ENCODE data around the gene DICER1. TPM values are rescaled to one million over a fixed set of nuclear protein-coding genes. Genes with fewer than 3 reads are reported as not detected.
A peak's percentile ranks its signal among the peaks of the same experiment; 100 is the strongest.

The DICER1 gene
- polyA plus RNA-seq, 3 donors, result 26.5 to 38.4 (median 34.7) TPM

DNA sequence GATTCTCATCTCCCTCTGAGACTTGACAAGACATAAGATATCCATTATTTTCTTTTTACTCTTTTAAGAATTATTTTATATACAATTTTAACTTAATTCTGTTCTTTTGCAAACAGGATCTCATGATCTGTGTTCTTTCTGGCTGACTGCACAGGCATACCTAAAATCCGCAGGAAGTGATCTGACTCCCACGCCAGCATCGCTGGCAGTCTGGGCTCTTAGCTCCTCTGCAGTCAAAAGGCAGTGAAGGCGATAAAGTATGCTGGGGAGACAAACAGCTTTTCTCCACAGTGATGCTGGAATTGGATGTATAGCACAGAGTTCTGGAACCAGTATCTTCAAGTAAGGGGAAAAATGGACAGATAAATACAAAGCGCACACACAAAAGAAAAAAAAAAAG lies 52.4 kb downstream of the DICER1 start:
- peak overlapping the region in 1 of 7 donors; percentile 21 for H3K27ac Mint-ChIP-seq

DNA sequence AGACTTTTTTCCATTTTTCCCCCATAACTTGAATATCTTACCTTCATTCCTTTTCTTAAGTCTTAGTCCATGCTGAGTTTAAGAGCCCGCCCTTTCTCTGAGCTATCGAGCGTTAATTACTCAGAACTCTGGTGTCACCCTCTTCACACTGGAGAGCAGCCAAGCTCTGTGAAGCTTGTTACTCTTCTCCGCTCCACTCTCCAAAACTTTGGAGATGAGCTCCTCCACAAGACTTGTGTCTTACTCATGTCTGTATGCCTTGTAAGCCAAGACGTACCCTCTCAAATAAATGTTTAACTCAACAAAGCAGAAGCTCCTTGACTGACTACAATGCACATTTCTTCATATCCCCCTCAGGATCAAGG lies 54.7 kb downstream of the DICER1 start:
- TF ChIP-seq, protein P1, sequence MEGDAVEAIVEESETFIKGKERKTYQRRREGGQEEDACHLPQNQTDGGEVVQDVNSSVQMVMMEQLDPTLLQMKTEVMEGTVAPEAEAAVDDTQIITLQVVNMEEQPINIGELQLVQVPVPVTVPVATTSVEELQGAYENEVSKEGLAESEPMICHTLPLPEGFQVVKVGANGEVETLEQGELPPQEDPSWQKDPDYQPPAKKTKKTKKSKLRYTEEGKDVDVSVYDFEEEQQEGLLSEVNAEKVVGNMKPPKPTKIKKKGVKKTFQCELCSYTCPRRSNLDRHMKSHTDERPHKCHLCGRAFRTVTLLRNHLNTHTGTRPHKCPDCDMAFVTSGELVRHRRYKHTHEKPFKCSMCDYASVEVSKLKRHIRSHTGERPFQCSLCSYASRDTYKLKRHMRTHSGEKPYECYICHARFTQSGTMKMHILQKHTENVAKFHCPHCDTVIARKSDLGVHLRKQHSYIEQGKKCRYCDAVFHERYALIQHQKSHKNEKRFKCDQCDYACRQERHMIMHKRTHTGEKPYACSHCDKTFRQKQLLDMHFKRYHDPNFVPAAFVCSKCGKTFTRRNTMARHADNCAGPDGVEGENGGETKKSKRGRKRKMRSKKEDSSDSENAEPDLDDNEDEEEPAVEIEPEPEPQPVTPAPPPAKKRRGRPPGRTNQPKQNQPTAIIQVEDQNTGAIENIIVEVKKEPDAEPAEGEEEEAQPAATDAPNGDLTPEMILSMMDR (IDR thresholded peaks at IDR 0.05), result no peak
- Mint-ChIP-seq H3K27me3 (ENCODE audit: low read depth in 3 of 3) (no peaks in the 10 kb centered on the region), H3K4me1 (peaks cover 3% of the 10 kb centered on the region), H3K4me3 (no peak overlapping the region), H3K36me3 (peaks cover 73 to 87% of the 10 kb centered on the region in 2 donors), H3K9me3 (peaks cover 0 to 2% (median 0%) of the 10 kb centered on the region in 7 donors), H3K27ac (peak overlapping the region in 1 of 7 donors; percentile 11)
- Histone ChIP-seq H3K27ac (ENCODE audit: low read depth in 1 of 2, low read length in 2 of 2) (no peak overlapping the region), H3K27me3 (ENCODE audit: control insufficient read depth in 2 of 2, insufficient read depth in 2 of 2, low read length in 2 of 2) (no peaks in the 10 kb centered on the region), H3K4me1 (ENCODE audit: control insufficient read depth in 1 of 2, insufficient read depth in 2 of 2, low read length in 2 of 2) (no peaks in the 10 kb centered on the region), H3K36me3 (replicated peaks in 1 of 2; ENCODE audit: control insufficient read depth in 1 of 2, insufficient read depth in 2 of 2, low read length in 2 of 2) (peaks cover 80 to 98% of the 10 kb centered on the region in 2 donors), H3K4me3 (replicated peaks in 1 of 3; ENCODE audit: low read depth in 2 of 3, low read length in 3 of 3) (no peak overlapping the region), H4K20me1 (ENCODE audit: insufficient read depth, low read length) (peaks cover 63% of the 10 kb centered on the region), H3K4me2 (replicated peaks; ENCODE audit: extremely low read depth, low read length, poor library complexity, severe bottlenecking) (no peak overlapping the region), H3K9ac (ENCODE audit: insufficient read depth, low read length, poor library complexity, severe bottlenecking) (no peak overlapping the region), H2AFZ (ENCODE audit: insufficient read depth, low read depth, low read length, poor library complexity, severe bottlenecking) (no peak overlapping the region), H3K9me3 (replicated peaks in 1 of 2; ENCODE audit: control insufficient read depth in 1 of 2, insufficient read depth in 1 of 2, low read length in 2 of 2) (no peaks in the 10 kb centered on the region), H3K79me2 (ENCODE audit: insufficient read depth, low read length) (peaks cover 16% of the 10 kb centered on the region)
- WGBS (ENCODE audit: insufficient coverage), result 99% methylated on average over 5 of the region's 5 CpGs
- intact Hi-C loops (cut with micrococcal nuclease), result no loop called here
- no peak for DNase-seq

More for the DNA sequence above, 52.4 kb downstream of the DICER1 start:
- H3K9ac ChIP-seq (ENCODE audit: insufficient read depth, low read length, poor library complexity, severe bottlenecking), result no peak overlapping the region
- H3K9me3 Mint-ChIP-seq, result peaks cover 0 to 2% (median 0%) of the 10 kb centered on the region in 7 donors
- no peaks in the 10 kb centered on the region for H3K27me3 Mint-ChIP-seq (ENCODE audit: low read depth in 3 of 3)
- TF ChIP-seq, protein P1 (IDR thresholded peaks at IDR 0.05), result no peak
- peaks cover 16% of the 10 kb centered on the region for H3K79me2 ChIP-seq (ENCODE audit: insufficient read depth, low read length)
- H3K4me3 Mint-ChIP-seq, result no peak overlapping the region
- H3K4me1 Mint-ChIP-seq, result no peaks in the 10 kb centered on the region
- peaks cover 80 to 88% of the 10 kb centered on the region in 2 donors for H3K36me3 Mint-ChIP-seq
- 100% methylated on average over 4 of the region's 5 CpGs for WGBS (ENCODE audit: insufficient coverage)
- H3K36me3 ChIP-seq (replicated peaks in 1 of 2; ENCODE audit: control insufficient read depth in 1 of 2, insufficient read depth in 2 of 2, low read length in 2 of 2), result peaks cover 93 to 100% of the 10 kb centered on the region in 2 donors
- H3K4me3 ChIP-seq (replicated peaks in 1 of 3; ENCODE audit: low read depth in 2 of 3, low read length in 3 of 3), result no peak overlapping the region
- no peak overlapping the region for H2AFZ ChIP-seq (ENCODE audit: insufficient read depth, low read depth, low read length, poor library complexity, severe bottlenecking)
- H3K4me2 ChIP-seq (replicated peaks; ENCODE audit: extremely low read depth, low read length, poor library complexity, severe bottlenecking), result no peak overlapping the region
- no peak overlapping the region for H3K27ac ChIP-seq (ENCODE audit: low read depth in 1 of 2, low read length in 2 of 2)
- H3K4me1 ChIP-seq (ENCODE audit: control insufficient read depth in 1 of 2, insufficient read depth in 2 of 2, low read length in 2 of 2), result no peaks in the 10 kb centered on the region
- H3K27me3 ChIP-seq (ENCODE audit: control insufficient read depth in 2 of 2, insufficient read depth in 2 of 2, low read length in 2 of 2), result no peaks in the 10 kb centered on the region
- H4K20me1 ChIP-seq (ENCODE audit: insufficient read depth, low read length), result peaks cover 41% of the 10 kb centered on the region
- DNase-seq, result no peak
- H3K9me3 ChIP-seq (replicated peaks in 1 of 2; ENCODE audit: control insufficient read depth in 1 of 2, insufficient read depth in 1 of 2, low read length in 2 of 2), result no peaks in the 10 kb centered on the region
- intact Hi-C loops (cut with micrococcal nuclease), result no loop called here

All from CD14-positive monocyte (primary cell).